Small intestine (tissue), 7 donors: ENCODE results near the gene ARL16. TPM values are rescaled to one million over a fixed set of nuclear protein-coding genes. Genes with fewer than 3 reads are reported as not detected.

Experiments used
- DNase-seq, 2 donors: peaks; one replicate each; pipeline versions ENCODE4 v3.0.0 to v3.0.0-alpha.2; 2013
- FAIRE-seq: peaks from 2 replicates; lab custom pipeline; 2012; peaks lifted over from hg19 to GRCh38; lab: Jason Lieb, UNC
- H3K27ac ChIP-seq, 3 donors: one replicate each; pipeline ENCODE4 v1.5.1; 2013; ENCODE audit warnings: low read length in 2 of 3, mild to moderate bottlenecking in 2 of 3, control low read depth in 1 of 3, inconsistent platforms in 1 of 3, low read depth in 1 of 3, moderate library complexity in 1 of 3
- H3K27me3 ChIP-seq, 3 donors: one replicate each; pipeline ENCODE4 v1.6.1; 2013; ENCODE audit warnings: low read length in 3 of 3, inconsistent platforms in 1 of 3; ENCODE audit not compliant: control insufficient read depth in 3 of 3, insufficient read depth in 3 of 3
- H3K36me3 ChIP-seq, 3 donors: one replicate each; pipeline ENCODE4 v1.6.1; 2013; ENCODE audit warnings: low read length in 3 of 3, inconsistent platforms in 1 of 3, low read depth in 1 of 3, mild to moderate bottlenecking in 1 of 3, moderate library complexity in 1 of 3; ENCODE audit not compliant: control insufficient read depth in 3 of 3, insufficient read depth in 2 of 3
- H3K4me1 ChIP-seq, 3 donors: one replicate each; pipeline ENCODE4 v1.6.1; 2013; ENCODE audit warnings: low read length in 2 of 3, inconsistent platforms in 1 of 3, low read depth in 1 of 3, mild to moderate bottlenecking in 1 of 3, moderate library complexity in 1 of 3; ENCODE audit not compliant: control insufficient read depth in 3 of 3, insufficient read depth in 2 of 3
- H3K4me3 ChIP-seq, 3 donors: one replicate each; pipeline ENCODE4 v1.5.1; 2013; ENCODE audit warnings: low read length in 3 of 3, control low read depth in 1 of 3, inconsistent platforms in 1 of 3, low read depth in 1 of 3, mild to moderate bottlenecking in 1 of 3, moderate library complexity in 1 of 3
- H3K9me3 ChIP-seq, 2 donors: one replicate each; pipeline ENCODE4 v1.6.1; 2013; ENCODE audit warnings: low read depth in 1 of 2, low read length in 1 of 2; ENCODE audit not compliant: control insufficient read depth in 2 of 2, insufficient read depth in 1 of 2
- WGBS, 3 donors: extraction: QIAGEN DNeasy Blood & Tissue Kit; methylation state at CpG; one replicate each; pipeline ENCODE4 v1.1.7; 2013; 5-methylcytosine and 5-hydroxymethylcytosine counted together
- polyA plus RNA-seq, 4 donors: library from polyadenylated mRNA; stranded (reverse) in 3 of 4; unstranded in 1 of 4; fragments of 200-250 nt in 3 of 4; fragments of 120-200 nt in 1 of 4; gene quantifications; one replicate each; pipeline versions ENCODE4 v1.2.1 to v1.2.3, GENCODE V29; 2013
- donor health status: healthy with polysubstance abuse.
- donor health status: control.
- donor health status: control.
- donor health status: Bipolar disorder and iron deficiency.
- donor health status: healthy.

Gene ARL16
- polyA plus RNA-seq, 4 donors: 34.1 to 76.9 (median 51.4) TPM

- Histone ChIP-seq H3K9me3 (peaks cover 0 to 18% of the 10 kb centered on the region in 2 donors), H3K4me3 (no peak overlapping the region), H3K27ac (no peak overlapping the region), H3K36me3 (no peaks in the 10 kb centered on the region), H3K4me1 (peaks cover 0 to 2% (median 0%) of the 10 kb centered on the region in 3 donors), H3K27me3 (peaks cover 8 to 35% (median 15%) of the 10 kb centered on the region in 3 donors)
- WGBS, 3 donors: 74 to 80% (median 78%) methylated on average over 10 of the region's 10 CpGs
- DNase-seq: no peak
- FAIRE-seq: no peak
Observed at GRCh38 chr17:81651692-81652091, 31.9 kb downstream of the ARL16 start.

GRCh38 chr17:81650951-81651350 lies 32.6 kb downstream of the ARL16 start:
- Histone ChIP-seq H3K27me3 (peaks cover 8 to 36% (median 15%) of the 10 kb centered on the region in 3 donors), H3K9me3 (peaks cover 0 to 18% of the 10 kb centered on the region in 2 donors), H3K27ac (no peak overlapping the region), H3K4me1 (peaks cover 0 to 2% (median 0%) of the 10 kb centered on the region in 3 donors), H3K36me3 (no peaks in the 10 kb centered on the region), H3K4me3 (no peak overlapping the region)
- 66 to 77% (median 76%) methylated on average over 8 to 9 of the region's 9 CpGs for WGBS, 3 donors
- FAIRE-seq (no peak), DNase-seq (no peak)

DNA sequence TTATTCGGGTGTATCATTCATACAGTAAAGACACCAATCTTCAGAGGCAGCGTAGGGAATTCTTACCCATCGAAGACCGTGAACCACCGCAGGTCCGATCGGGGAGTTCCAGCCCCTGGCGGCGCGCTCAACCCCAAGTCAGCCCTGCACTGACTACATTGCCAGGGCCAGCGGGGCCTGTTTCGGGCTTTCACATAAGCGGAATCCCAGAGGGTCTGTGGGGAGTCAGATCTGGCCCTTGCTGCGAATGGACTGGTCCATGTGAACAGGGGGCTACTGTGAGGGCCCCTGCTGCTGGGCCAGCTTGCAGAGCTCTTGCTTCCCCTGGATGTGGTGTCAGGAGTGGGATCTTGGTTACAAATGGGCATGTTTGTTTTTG lies 34.9 kb downstream of the ARL16 start:
- Histone ChIP-seq H3K36me3 (no peaks in the 10 kb centered on the region), H3K4me3 (no peak overlapping the region), H3K4me1 (peaks cover 0 to 2% (median 0%) of the 10 kb centered on the region in 3 donors), H3K27ac (no peak overlapping the region), H3K9me3 (peaks cover 0 to 18% of the 10 kb centered on the region in 2 donors), H3K27me3 (peaks cover 8 to 36% (median 15%) of the 10 kb centered on the region in 3 donors)
- FAIRE-seq (no peak), DNase-seq (no peak)
- 66 to 74% (median 70%) methylated on average over 14 of the region's 14 CpGs for WGBS, 3 donors

- no peak overlapping the region for H3K4me3 ChIP-seq
- H3K27ac ChIP-seq: no peak overlapping the region
- H3K4me1 ChIP-seq: peaks cover 0 to 2% (median 0%) of the 10 kb centered on the region in 3 donors
- H3K27me3 ChIP-seq: peaks cover 8 to 33% (median 15%) of the 10 kb centered on the region in 3 donors
- DNase-seq (no peak), FAIRE-seq (no peak)
- 11 to 40% (median 31%) methylated on average over 56 to 78 of the region's 78 CpGs for WGBS, 3 donors
- H3K36me3 ChIP-seq: no peaks in the 10 kb centered on the region
- H3K9me3 ChIP-seq: peaks cover 0 to 18% of the 10 kb centered on the region in 2 donors
Observed at GRCh38 chr17:81648013-81648706, 35.4 kb downstream of the ARL16 start.

- no peaks in the 10 kb centered on the region for H3K4me1 ChIP-seq
- H3K4me3 ChIP-seq: no peak overlapping the region
- 26 to 48% (median 36%) methylated on average over 17 to 21 of the region's 21 CpGs for WGBS, 3 donors
- H3K27me3 ChIP-seq: peaks cover 8 to 28% (median 15%) of the 10 kb centered on the region in 3 donors
- peaks cover 0 to 18% of the 10 kb centered on the region in 2 donors for H3K9me3 ChIP-seq
- H3K36me3 ChIP-seq: no peaks in the 10 kb centered on the region
- no peak overlapping the region for H3K27ac ChIP-seq
- no peak for FAIRE-seq
- no peak for DNase-seq
Observed at GRCh38 chr17:81647640-81648012, 36.0 kb downstream of the ARL16 start.

GRCh38 chr17:81646869-81647600 lies 36.6 kb downstream of the ARL16 start:
- Histone ChIP-seq H3K27ac (no peak overlapping the region), H3K4me1 (no peaks in the 10 kb centered on the region), H3K4me3 (no peak overlapping the region), H3K27me3 (peaks cover 8 to 28% (median 15%) of the 10 kb centered on the region in 3 donors), H3K9me3 (peaks cover 0 to 18% of the 10 kb centered on the region in 2 donors), H3K36me3 (no peaks in the 10 kb centered on the region)
- DNase-seq (no peak), FAIRE-seq (no peak)
- 66 to 70% (median 66%) methylated on average over 12 of the region's 12 CpGs for WGBS, 3 donors

DNA sequence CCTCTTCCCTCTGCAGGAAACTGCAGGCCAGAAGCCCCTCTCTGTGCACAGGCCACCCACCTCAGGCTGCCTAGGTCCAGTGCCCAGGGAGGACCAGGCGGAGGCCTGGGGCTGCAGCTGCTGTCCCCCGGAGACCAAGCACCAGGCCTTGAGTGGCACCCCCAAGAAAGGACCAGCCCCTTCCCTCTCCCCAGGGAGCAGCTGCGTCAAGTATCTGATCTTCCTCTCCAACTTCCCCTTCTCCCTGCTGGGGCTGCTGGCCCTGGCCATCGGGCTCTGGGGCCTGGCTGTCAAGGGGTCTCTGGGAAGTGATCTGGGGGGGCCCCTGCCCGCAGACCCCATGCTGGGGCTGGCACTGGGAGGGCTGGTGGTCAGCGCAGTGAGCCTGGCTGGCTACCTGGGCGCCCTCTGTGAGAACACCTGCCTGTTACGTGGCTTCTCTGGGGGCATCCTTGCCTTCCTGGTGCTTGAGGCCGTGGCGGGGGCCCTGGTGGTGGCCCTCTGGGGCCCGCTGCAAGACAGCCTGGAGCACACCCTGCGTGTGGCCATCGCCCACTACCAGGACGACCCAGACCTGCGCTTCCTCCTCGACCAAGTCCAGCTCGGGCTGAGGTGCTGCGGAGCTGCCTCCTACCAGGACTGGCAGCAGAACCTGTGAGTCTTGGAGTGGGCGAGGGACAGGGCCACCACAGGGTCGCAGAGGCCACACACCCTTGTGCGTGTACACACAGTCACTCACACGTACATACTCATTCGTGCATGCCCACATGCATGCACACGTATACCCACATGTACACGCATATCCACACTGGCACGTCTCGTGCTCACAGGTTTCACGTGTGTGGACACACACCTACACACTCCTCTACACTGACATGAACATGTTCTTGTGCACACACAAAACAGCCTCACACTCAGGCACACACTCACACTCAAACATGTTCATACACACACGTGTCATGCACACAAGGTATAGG lies 38.3 kb downstream of the ARL16 start:
- Histone ChIP-seq H3K27me3 (peaks cover 8 to 28% (median 15%) of the 10 kb centered on the region in 3 donors), H3K9me3 (peaks cover 0 to 18% of the 10 kb centered on the region in 2 donors), H3K27ac (no peak overlapping the region), H3K4me3 (no peak overlapping the region), H3K36me3 (no peaks in the 10 kb centered on the region), H3K4me1 (no peaks in the 10 kb centered on the region)
- no peak for DNase-seq
- FAIRE-seq: no peak
- WGBS, 3 donors: 85 to 87% (median 87%) methylated on average over 26 to 29 of the region's 29 CpGs

- Histone ChIP-seq H3K27ac (no peak overlapping the region), H3K4me3 (no peak overlapping the region), H3K27me3 (peaks cover 8 to 25% (median 13%) of the 10 kb centered on the region in 3 donors), H3K4me1 (no peaks in the 10 kb centered on the region), H3K36me3 (no peaks in the 10 kb centered on the region), H3K9me3 (peaks cover 0 to 16% of the 10 kb centered on the region in 2 donors)
- DNase-seq (no peak), FAIRE-seq (no peak)
- 90 to 96% (median 91%) methylated on average over 15 of the region's 15 CpGs for whole genome bisulfite sequencing, 3 donors
Observed at GRCh38 chr17:81644496-81644895, 39.1 kb downstream of the ARL16 start.
